Glomerular visceral epithelial cell (primary cell): ENCODE measurements around the gene GDA.
"Not testable (repeated sequence)": the region's sequence is repeated elsewhere in the genome, so short reads cannot be mapped to it uniquely, and the experiment has no call there.

Experiments used
- DNase-seq: peaks from one replicate; pipeline ENCODE4 v3.0.0-alpha.2; 2016; ENCODE audit errors: extremely low spot score

GDA gene

DNA sequence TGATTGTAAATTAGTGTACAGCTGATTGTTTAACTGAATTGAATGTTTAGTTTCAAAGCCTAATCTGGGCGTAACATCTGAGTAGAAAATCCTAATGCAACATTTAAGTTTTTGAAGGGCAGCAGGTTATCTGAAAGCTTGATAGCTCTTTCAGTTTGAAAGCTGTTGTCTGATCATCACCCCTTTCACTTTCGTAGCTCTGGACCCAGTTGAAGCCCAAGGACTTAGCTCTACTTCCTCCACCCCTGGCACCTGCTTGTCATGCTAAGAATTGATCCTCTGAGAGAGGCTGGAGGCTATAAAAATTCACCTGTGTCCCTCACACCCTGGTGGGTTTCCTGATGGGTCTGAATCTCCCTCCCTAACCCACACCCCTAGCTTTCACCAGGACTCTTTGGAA is 129.7 kb downstream of the GDA start:
- DNase-seq: no peak

DNA sequence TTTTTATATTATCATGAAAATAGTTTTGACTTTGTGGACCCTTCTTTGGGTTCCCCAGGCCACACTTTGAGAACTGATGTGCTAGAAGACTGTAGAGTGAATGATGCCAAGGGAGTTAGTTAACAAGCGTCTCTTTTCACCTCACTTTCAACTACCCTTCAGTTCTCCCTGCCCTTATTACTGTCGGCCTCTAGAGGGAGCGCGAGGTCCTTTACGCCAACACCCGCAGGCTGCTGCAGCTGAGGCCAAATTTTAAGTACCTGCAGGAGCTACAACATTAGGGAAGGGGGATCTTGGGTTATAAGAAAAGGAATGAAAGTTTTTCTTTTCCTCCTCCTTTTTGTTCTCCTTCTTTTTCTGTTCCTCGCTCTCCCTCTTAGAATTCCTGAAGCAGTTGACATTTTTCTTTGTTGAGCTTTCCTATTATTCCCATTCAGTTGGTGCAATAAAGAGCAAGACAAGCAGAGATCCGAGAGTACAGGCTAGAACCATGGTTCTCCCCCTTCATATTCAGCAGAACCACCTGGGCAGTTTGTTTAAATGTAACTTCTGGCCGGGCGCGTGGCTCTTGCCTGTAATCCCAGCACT is 131.8 kb downstream of the GDA start:
- DNase-seq: peak; percentile 76

DNA sequence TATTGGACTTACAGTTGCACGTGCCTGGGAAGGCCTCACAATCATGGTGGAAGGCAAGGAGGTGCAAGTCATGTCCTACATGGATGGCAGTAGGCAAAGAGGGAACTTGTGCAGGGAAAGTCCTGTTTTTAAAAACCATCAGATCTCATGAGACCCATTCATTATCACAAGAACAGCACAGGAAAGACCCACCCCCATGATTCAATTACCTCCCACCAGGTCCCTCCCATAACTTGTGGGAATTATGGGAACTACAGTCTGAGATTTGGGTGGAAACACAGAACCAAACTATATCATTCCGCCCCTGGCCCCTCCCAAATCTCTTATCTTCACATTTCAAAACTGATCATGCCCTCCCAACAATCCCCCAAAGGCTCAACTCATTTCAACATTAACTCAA is 140.2 kb downstream of the GDA start:
- no peak for DNase-seq

DNA sequence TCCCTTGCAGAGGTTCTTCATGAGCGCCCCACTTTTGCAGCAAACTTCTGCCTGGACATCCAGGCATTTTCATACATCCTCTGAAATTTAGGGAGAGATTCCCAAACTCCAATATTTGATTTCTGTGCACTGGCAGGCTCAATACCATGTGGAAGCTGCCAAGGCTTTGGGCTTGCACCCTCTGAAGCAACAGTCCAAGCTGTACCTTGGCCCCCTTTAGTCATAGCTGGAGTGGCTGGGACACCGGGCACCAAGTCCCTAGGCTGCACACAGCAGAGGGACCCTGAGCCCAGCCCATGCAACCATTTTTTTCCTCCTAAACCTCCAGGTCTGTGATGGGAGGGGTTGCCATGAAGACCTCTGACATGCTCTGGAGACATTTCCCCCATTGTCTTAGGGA is 141.1 kb downstream of the GDA start:
- DNase-seq: no peak

DNA sequence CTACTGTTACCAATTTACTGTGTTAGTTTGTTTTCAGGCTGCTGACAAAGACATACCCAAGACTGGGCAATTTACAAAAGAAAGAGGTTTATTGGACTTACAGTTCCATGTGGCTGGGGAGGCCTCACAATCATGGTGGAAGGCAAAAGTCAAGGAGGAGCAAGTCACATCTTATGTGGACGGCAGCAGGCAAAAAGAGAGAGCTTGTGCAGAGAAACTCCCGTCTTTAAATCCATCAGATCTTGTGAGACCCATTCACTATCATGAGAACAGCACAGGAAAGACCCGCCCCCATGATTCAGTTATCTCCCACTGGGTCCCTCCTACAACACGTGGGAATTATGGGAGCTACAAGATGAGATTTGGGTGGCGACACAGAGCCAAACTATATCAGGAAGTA is 142.3 kb downstream of the GDA start:
- DNase-seq: not testable (repeated sequence)

DNA sequence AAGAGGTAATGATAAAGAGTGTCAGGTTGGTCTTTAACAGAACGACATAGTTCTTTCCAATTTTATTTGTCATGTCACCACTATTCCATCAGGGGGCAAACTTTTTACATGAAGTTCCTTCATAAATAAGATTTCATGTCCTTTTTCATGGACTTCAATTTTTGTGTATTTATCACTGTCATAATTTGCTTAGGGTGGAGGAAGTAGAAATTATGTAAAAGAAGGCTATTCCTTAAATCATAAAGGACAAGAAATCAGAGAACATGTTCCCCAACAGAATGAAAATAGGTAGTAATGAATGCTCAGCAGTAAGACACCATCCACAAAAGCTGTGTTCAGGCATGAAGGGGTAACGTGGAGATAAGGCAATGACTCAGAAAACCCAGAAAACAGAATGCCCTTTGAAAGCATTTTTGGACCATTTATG is 143.0 kb downstream of the GDA start:
- DNase-seq: peak; percentile 49

DNA sequence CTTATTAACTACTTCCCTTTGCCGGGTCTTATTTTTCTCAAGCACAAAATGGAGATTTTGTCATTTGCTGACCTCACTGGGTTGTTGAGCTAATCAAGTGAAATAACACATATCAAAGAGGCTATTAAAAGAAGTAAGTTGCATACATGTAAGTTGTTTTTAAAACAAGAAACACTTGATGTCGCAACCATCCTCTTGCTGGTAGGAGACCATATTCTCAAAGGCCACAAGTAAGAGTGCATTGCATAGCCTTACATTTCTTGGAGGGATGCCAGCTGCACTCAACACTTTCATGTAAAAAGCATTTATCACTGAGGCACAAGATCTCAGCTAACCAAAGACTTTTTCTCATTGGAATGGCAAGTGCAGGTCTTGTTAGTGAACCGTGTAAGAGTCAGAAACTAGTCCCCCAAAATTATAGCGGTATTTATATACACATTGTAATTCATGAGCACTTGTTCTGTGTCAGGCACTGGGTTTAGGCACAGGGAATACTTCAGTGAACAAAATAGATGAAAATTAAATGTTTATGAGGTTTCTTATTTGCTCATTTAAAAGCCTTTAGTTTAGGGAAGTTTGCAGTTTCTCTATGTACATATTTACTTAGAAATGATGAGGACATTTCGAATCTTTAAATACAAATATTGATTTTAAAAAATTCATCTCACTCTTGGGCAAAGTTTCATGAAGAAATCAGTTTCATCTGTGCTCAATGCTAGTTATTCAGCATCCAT is 143.8 kb downstream of the GDA start:
- peak; percentile 89 for DNase-seq

DNA sequence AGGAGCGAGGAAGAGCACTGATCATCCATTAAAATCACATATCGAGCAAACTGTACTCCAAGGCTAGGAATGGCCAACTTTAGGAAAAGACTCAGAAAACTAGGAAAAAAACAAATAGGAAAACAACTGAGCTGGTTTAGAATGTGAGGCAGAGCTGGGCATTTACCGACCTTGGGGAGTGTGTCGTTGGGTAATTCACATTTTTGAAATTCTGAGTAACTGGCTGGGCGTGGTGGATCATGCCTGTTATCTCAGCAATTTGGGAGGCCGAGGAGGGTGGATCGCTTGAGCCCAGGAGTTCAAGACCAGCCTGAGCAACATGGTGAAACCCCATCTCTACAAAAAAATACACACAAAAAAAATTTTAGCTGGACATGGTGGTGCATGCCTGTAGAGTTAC is 145.7 kb downstream of the GDA start:
- peak; percentile 57 for DNase-seq

DNA sequence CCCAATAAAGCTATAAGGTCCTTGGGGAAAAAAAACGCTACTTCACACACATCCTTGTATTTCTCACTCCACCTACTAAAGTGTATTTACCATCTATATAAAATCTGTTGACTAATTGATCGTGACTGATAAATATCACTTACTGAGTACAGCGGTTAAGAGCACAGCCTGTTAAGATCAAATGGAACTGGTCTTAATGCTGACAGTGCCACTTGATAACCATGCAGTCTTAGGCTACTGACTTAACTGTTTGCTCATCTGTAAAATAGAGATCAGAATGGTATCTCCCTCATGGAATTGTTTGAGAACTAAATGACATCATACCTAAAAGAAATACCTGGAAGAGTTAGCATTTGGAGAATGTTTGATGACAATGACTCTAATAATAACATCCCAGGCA is 148.3 kb downstream of the GDA start:
- DNase-seq: no peak

DNA sequence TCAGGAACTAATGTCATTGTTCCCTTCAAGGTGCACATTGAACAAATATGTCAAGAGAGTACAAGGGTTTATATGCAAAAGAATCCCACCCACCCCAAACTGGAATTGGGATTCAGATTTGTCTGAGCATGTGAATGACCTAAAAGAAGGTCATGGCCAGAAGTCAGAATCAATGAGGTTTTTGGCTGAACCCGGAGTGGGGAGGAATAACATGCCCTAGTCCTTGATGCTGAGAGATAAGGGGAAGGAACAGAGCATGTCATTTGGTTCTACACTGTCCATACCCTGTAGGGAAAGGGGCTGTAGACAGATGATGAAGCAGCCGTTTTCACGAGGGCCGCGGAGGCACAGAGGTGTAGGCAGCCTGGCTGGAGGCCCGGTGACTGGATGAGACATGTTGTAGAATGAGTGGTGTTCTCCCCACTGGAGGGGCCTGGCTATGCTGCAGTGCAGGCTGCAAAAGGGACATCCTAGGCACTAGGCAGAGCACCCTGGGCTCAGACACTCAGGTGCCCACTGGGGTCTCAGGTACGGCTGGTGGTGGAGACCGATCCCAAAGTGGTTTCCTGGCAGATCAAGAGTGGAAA is 149.9 kb downstream of the GDA start:
- no peak for DNase-seq

DNA sequence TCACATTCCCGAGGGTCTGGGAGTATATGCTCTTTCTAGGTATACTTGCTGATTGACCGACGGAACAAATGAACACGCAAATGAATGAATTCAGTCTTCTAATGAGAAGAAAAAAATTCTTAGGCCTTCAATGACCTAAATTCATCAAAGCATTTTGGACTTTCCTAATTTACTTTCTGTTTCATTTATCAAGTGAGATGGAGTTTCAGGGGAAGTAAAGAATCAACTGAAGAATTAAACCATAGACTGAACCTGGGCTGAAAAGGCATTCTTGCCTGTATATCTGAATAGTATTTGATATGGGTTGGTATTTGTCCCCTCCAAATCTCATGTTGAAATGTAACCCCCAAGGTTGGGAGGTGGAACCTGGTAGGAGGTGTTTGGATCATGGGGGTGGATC is 151.6 kb downstream of the GDA start:
- DNase-seq: no peak
